CD4-positive, alpha-beta T cell (primary cell): ENCODE measurements around the gene DEFB132. TPM values are rescaled to one million over a fixed set of nuclear protein-coding genes. Genes with fewer than 3 reads are reported as not detected.
A peak's percentile ranks its signal among the peaks of the same experiment; 100 is the strongest.

ENCODE experiments used
- ATAC-seq: fragments of 200-7000 bp; cut with Tn5 transposase; one replicate; pipeline ENCODE4 v1.10.0; 2022; ENCODE audit warnings: mild to moderate bottlenecking; ENCODE audit not compliant: poor library complexity
- CTCF ChIA-PET: fragments of 350-600 bp; sonication (Branson Sonifier 250); formaldehyde crosslinking; loops from one replicate; lab custom pipeline; 2021; ENCODE audit warnings: antibody characterized with exemption, inconsistent platforms; lab: Charles Lee
- POLR2A ChIA-PET: fragments of 350-600 bp; sonication (Branson Sonifier 250); formaldehyde crosslinking; loops from one replicate; lab custom pipeline; 2021; ENCODE audit warnings: antibody characterized with exemption, inconsistent platforms; lab: Charles Lee
- DNase-seq, 14 experiments: peaks; one replicate each; pipeline ENCODE4 v3.0.0-alpha.2; 2013 to 2020; ENCODE audit warnings: mixed read lengths in 2 of 14
- H3K27ac ChIP-seq, 2 donors: one replicate each; pipeline versions ENCODE4 v1.5.1 to v1.7.0; 2013; ENCODE audit warnings: low read length in 2 of 2, low read depth in 1 of 2, mild to moderate bottlenecking in 1 of 2
- H3K27me3 ChIP-seq, 2 experiments: 1 replicate in 1 of 2; 2 replicates in 1 of 2; pipeline versions ENCODE4 v1.6.1 to v1.7.0; 2013; ENCODE audit warnings: low read length in 2 of 2, control low read depth in 1 of 2, mild to moderate bottlenecking in 1 of 2, moderate library complexity in 1 of 2; ENCODE audit not compliant: insufficient read depth in 2 of 2, control insufficient read depth in 1 of 2
- H3K36me3 ChIP-seq: one replicate; pipeline ENCODE4 v1.6.1; 2013; ENCODE audit warnings: low read length, control low read depth; ENCODE audit not compliant: insufficient read depth
- H3K4me1 ChIP-seq: one replicate; pipeline ENCODE4 v1.6.1; 2013; ENCODE audit warnings: low read length, control low read depth; ENCODE audit not compliant: insufficient read depth
- H3K4me3 ChIP-seq: one replicate; pipeline ENCODE4 v1.5.1; 2013; ENCODE audit warnings: mild to moderate bottlenecking, low read length, moderate library complexity
- H3K9me3 ChIP-seq, 2 experiments: 1 replicate in 1 of 2; 2 replicates in 1 of 2; pipeline versions ENCODE4 v1.6.1 to v1.7.0; 2013; ENCODE audit warnings: low read length in 2 of 2, mild to moderate bottlenecking in 2 of 2, control low read depth in 1 of 2, moderate library complexity in 1 of 2; ENCODE audit not compliant: control insufficient read depth in 1 of 2, insufficient read depth in 1 of 2
- H3K27ac Mint-ChIP-seq: one replicate; pipeline ENCODE4 v1.8.0; 2020; ENCODE audit warnings: mixed read lengths
- H3K27me3 Mint-ChIP-seq: one replicate; pipeline ENCODE4 v1.8.0; 2021; ENCODE audit warnings: mixed read lengths
- H3K36me3 Mint-ChIP-seq: one replicate; pipeline ENCODE4 v1.8.0; 2021; ENCODE audit warnings: low read depth, mixed read lengths
- H3K4me1 Mint-ChIP-seq: one replicate; pipeline ENCODE4 v1.8.0; 2021; ENCODE audit warnings: low read depth, mixed read lengths
- H3K4me3 Mint-ChIP-seq: one replicate; pipeline ENCODE4 v1.8.0; 2020; ENCODE audit warnings: mild to moderate bottlenecking, mixed read lengths
- H3K9me3 Mint-ChIP-seq: one replicate; pipeline ENCODE4 v1.8.0; 2020; ENCODE audit warnings: mixed read lengths
- CTCF ChIP-seq: fragments of 200-600 bp; IDR thresholded peaks from one replicate; pipeline ENCODE4 v1.8.0; 2022; ENCODE audit warnings: antibody characterized with exemption, mild to moderate bottlenecking
- intact Hi-C, 2 experiments: fragments of 100-400 bp; cut with DNase I in 1 of 2; cut with micrococcal nuclease in 1 of 2; formaldehyde crosslinking; loops; one replicate each; pipeline versions ENCODE4 v1.15.1 to v1.9.0; 2023 to 2025; cut with DNase I, micrococcal nuclease
- total RNA-seq, 174 experiments: library from RNA in 2 of 174; stranded (reverse) in 2 of 174; gene quantifications; one replicate each; pipeline ENCODE4 v1.2.3 and lab custom pipeline; 2021 to 2026

DEFB132 gene
- total RNA-seq, 2 experiments from 2014 or later, result not detected

- H3K4me1 Mint-ChIP-seq, result peaks cover 33% of the 10 kb centered on the region
- ChIA-PET CTCF (interaction anchor here (1.0 to 1.4 kb wide), 2 partner anchors 8 to 12 kb away, joined by 3 to 5 read pairs; no protein-coding TSS in a partner anchor), POLR2A (interaction anchor here (0.6 to 2.2 kb wide), 6 partner anchors 10 to 249 kb away, joined by 3 to 8 read pairs (median 4); partner anchors contain the start of genes SOX12 and ZCCHC3)
- no peaks in the 10 kb centered on the region for H3K9me3 Mint-ChIP-seq
- no peaks in the 10 kb centered on the region for H3K27me3 ChIP-seq
- ATAC-seq (no peak), DNase-seq (no peak)
- H3K36me3 ChIP-seq, result no peaks in the 10 kb centered on the region
- intact Hi-C loops, result no loop called here
- H3K27ac ChIP-seq, result peak within 1 kb of the TSS in 1 of 2 donors; percentile 42
- H3K27ac Mint-ChIP-seq, result peak within 1 kb of the TSS; percentile 81
- TF ChIP-seq CTCF, result no peak
- H3K4me1 ChIP-seq, result peaks cover 10% of the 10 kb centered on the region
- H3K9me3 ChIP-seq, result no peaks in the 10 kb centered on the region
- no peaks in the 10 kb centered on the region for H3K36me3 Mint-ChIP-seq
- H3K27me3 Mint-ChIP-seq, result peaks cover 7% of the 10 kb centered on the region
- H3K4me3 ChIP-seq, result no peak within 1 kb of the TSS
- H3K4me3 Mint-ChIP-seq, result no peak within 1 kb of the TSS
Observed at GRCh38 chr20:226958-227357, 30.6 kb upstream of the DEFB132 start, which contains the start of gene DEFB129. Gene DEFB129, plus strand, starts transcription at chr20:227258. Its CDS starts 31 bp downstream, at chr20:227289.

- H3K4me3 Mint-ChIP-seq, result no peak overlapping the region
- Histone ChIP-seq H3K27me3 (no peaks in the 10 kb centered on the region), H3K9me3 (no peaks in the 10 kb centered on the region), H3K27ac (peak overlapping the region in 1 of 2 donors; percentile 42), H3K4me1 (peaks cover 10% of the 10 kb centered on the region), H3K4me3 (no peak overlapping the region), H3K36me3 (no peaks in the 10 kb centered on the region)
- peaks cover 33% of the 10 kb centered on the region for H3K4me1 Mint-ChIP-seq
- DNase-seq, result peak in 3 of 14 experiments; percentile 10 to 11 (median 11)
- peaks cover 7% of the 10 kb centered on the region for H3K27me3 Mint-ChIP-seq
- CTCF ChIA-PET, result interaction anchor here (1.0 to 1.4 kb wide), 2 partner anchors 8 to 10 kb away, joined by 3 to 5 read pairs; no protein-coding TSS in a partner anchor
- POLR2A ChIA-PET, result interaction anchor here (0.6 to 2.2 kb wide), 6 partner anchors 10 to 248 kb away, joined by 3 to 8 read pairs (median 4); partner anchors contain the start of genes SOX12 and ZCCHC3
- H3K36me3 Mint-ChIP-seq, result no peaks in the 10 kb centered on the region
- intact Hi-C loops, result no loop called here
- no peak for TF ChIP-seq CTCF
- peak overlapping the region; percentile 81 for H3K27ac Mint-ChIP-seq
- ATAC-seq, result peak; percentile 78
- H3K9me3 Mint-ChIP-seq, result no peaks in the 10 kb centered on the region
Observed at GRCh38 chr20:227439-228105, 30.0 kb upstream of the DEFB132 start.

GRCh38 chr20:235891-236290, 21.6 kb upstream of the DEFB132 start:
- no peaks in the 10 kb centered on the region for H3K27me3 ChIP-seq
- no peaks in the 10 kb centered on the region for H3K9me3 Mint-ChIP-seq
- CTCF ChIA-PET, result no interaction called here
- H3K4me1 Mint-ChIP-seq, result peaks cover 20% of the 10 kb centered on the region
- H3K9me3 ChIP-seq, result no peaks in the 10 kb centered on the region
- H3K36me3 Mint-ChIP-seq, result no peaks in the 10 kb centered on the region
- H3K27ac ChIP-seq, result no peak overlapping the region
- peaks cover 6% of the 10 kb centered on the region for H3K4me1 ChIP-seq
- intact Hi-C loops, result no loop called here
- no peak overlapping the region for H3K4me3 Mint-ChIP-seq
- ATAC-seq (no peak), DNase-seq (no peak)
- POLR2A ChIA-PET, result no interaction called here
- TF ChIP-seq CTCF, result no peak
- no peaks in the 10 kb centered on the region for H3K36me3 ChIP-seq
- H3K4me3 ChIP-seq, result no peak overlapping the region
- H3K27ac Mint-ChIP-seq, result peak overlapping the region; percentile 36
- H3K27me3 Mint-ChIP-seq, result no peaks in the 10 kb centered on the region
